Fibroblast of the aortic adventitia (primary cell): ENCODE results near the gene UGT1A9. TPM values are rescaled to one million over a fixed set of nuclear protein-coding genes. Genes with fewer than 3 reads are reported as not detected.

ENCODE experiments used
- DNase-seq: peaks from one replicate; pipeline ENCODE4 v3.0.0-alpha.2; 2010; ENCODE audit warnings: low read depth
- H3K4me3 ChIP-seq: 2 replicates; pipeline ENCODE4 v1.5.1; 2011; ENCODE audit warnings: low read depth, mild to moderate bottlenecking, control low read depth, low read length, moderate library complexity
- total RNA-seq: library from RNA; depleted of rRNA; stranded (reverse); fragments of >200 nt; gene quantifications from 2 replicates; pipeline ENCODE4 v1.2.3, GENCODE V29; 2012; ENCODE audit warnings: low replicate concordance
- TF ChIP-seq, protein P1 (sequence below): IDR thresholded peaks from 2 replicates; pipeline ENCODE4 v1.5.1; 2011; ENCODE audit warnings: mild to moderate bottlenecking, low read length, control low read depth, inconsistent platforms; ENCODE audit not compliant: insufficient read depth

UGT1A9 gene
- total RNA-seq, 1 donor, result not detected

DNA sequence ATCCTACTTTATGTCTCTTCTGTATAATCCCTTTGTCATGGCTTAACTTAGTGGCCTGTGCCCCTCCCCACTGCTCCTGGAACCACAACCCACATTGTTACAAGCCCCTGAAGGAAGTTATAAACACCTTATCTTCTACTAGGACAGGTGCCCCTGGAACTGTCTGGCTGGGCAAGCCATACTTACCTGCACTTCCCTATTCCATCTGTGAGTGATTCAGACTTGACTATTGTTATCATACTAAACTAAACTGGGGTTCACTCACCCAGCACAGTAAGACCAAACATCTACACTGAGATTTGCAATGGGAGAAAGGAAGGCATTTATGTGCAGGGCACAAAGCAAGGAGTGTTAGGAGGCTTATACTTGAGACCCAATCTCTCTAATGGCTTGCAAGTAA, 17.3 kb downstream of the UGT1A9 start:
- DNase-seq, result no peak
- TF ChIP-seq, protein P1, sequence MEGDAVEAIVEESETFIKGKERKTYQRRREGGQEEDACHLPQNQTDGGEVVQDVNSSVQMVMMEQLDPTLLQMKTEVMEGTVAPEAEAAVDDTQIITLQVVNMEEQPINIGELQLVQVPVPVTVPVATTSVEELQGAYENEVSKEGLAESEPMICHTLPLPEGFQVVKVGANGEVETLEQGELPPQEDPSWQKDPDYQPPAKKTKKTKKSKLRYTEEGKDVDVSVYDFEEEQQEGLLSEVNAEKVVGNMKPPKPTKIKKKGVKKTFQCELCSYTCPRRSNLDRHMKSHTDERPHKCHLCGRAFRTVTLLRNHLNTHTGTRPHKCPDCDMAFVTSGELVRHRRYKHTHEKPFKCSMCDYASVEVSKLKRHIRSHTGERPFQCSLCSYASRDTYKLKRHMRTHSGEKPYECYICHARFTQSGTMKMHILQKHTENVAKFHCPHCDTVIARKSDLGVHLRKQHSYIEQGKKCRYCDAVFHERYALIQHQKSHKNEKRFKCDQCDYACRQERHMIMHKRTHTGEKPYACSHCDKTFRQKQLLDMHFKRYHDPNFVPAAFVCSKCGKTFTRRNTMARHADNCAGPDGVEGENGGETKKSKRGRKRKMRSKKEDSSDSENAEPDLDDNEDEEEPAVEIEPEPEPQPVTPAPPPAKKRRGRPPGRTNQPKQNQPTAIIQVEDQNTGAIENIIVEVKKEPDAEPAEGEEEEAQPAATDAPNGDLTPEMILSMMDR, result no peak

DNA sequence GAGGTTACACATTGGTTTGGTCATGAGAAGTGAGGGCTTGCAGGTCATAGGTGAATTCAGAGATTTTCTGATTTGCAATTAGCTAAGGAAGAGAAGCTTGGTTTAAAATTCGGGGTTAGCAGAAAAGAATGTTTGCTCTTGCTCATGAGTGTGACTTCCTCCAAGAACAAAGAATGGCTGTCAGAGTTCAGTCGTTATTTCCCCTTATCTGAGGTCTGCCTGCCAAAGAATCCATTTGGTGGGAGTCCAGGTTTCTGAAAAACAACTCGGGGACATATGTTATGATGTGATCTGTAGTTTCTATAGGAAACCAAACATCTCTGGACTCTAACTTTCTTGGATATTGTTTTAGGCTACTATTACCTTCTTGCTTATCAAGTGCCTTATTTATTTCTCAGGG, 17.8 kb downstream of the UGT1A9 start:
- no peak overlapping the region for H3K4me3 ChIP-seq
- TF ChIP-seq, protein P1, result no peak
- DNase-seq, result peak; percentile 74

More for the DNA sequence above, 17.3 kb downstream of the UGT1A9 start:
- no peak overlapping the region for H3K4me3 ChIP-seq

DNA sequence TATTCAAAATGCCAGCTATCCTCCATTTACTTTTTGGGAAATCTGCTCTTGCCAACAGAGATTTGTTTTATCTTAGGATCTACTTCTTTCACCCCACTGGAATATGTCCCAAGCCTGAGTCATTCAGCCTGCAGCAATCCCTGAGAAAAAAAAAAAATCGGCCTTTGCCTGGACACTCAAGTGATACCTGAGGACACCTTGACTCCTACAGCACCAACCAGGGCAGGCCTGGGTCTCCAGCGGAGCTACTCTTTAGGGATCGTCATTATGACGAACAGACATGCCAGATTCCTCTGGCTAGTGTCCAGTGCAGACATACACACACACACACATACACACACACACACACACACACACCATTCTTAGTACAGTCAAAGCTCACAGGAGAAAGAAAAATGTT, 18.7 kb downstream of the UGT1A9 start:
- no peak overlapping the region for H3K4me3 ChIP-seq
- TF ChIP-seq, protein P1, result no peak
- DNase-seq, result peak; percentile 59

DNA sequence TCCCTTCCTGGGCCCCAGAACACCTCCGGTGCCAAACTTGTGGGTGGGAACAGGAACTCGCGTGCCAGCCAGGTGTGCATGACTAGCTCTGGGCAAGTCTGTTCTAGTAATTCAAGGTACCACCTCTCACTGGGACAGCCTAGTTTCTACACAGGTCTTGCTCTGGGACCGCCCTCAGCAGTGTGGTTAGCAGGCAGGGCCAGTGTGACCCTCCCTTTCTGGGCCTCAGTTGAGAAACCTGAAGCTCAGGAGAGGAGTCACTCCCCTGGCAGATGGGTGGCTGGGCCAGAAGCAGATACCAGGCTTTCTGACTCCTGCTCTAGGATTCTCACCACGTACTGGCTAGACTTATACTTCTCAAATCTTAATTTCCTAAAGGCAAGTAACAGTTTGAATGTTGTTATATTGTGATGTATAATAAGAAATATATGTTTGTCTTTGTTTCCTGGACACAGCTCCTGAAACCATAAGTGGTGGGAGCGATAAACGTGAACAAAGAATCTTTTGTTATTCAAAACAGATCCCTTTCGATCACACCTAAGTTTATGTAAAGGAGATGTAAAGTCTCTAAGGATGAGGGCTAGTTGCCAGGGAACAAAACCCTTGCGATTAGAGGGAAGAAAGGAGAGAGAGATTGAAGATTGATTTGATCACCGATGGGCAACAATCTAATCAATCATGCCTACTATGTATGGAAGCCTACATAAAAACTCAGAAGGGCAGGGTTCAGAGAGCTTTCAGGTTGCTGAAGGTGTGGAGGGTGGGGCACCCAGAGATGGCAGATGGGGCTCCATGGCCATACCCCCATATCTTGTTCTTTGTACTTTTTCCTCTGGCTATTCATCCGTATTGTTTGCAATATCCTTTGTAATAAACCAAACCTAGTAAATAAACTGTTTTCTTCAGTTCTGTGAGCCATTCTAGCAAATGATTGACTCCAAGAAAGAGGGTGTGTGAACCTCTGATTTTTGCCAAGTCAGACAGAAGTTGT, 20.0 kb downstream of the UGT1A9 start:
- no peak overlapping the region for H3K4me3 ChIP-seq
- no peak for DNase-seq
- TF ChIP-seq, protein P1, result no peak

DNA sequence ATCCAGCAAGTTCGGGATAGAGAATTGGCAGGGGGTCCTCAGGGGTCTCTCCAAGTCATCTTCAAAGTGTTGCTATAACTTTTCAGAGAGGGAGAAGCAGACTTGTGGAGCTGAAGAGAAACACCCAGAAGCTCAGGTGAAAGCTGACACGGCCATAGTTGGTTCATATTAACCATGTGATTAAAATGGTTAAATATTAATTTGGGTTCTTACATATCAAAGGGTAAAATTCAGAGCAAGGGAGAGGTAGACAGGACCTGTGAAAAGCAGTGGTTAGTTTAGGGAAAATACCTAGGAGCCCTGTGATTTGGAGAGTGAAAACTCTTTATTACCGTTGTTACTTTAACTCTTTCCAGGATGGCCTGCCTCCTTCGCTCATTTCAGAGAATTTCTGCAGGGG, 20.9 kb downstream of the UGT1A9 start, which contains the start of gene UGT1A6:
Gene UGT1A6, plus strand, starts transcription at position 243 of the 400 bp plus-strand sequence. Its CDS starts 115 bp downstream, at position 358.
- DNase-seq, result no peak
- TF ChIP-seq, protein P1, result no peak
- H3K4me3 ChIP-seq, result no peak within 1 kb of the TSS

DNA sequence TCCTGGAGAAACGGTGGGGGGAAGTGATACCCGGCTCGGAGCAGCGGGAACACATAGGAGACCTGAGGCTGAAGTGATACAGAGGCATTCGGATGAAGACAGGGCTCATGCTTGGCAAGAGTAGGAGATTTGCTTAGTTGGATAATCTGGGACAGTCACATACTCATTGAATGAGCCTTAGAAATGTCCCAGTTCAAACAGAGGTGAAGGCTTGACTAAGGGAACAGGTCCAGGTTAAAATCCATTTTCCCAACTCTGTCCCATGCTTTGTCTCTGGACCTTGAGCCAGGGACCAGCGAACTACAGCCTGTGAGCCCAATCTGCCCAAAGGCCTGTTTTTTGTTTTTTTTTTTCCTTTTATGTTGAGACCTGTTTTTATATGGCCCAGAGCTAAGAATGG, 22.3 kb downstream of the UGT1A9 start:
- TF ChIP-seq, protein P1, result no peak
- DNase-seq, result no peak
- H3K4me3 ChIP-seq, result no peak overlapping the region
